Measurements from ENCODE around the gene CCNH. TPM values are rescaled to one million over a fixed set of nuclear protein-coding genes. Genes with fewer than 3 reads are reported as not detected.

Gene CCNH
- polyA plus RNA-seq, 2 of the 4 experiments (the other 2 are of a cell fraction): 74.1 to 85.1 TPM

DNA sequence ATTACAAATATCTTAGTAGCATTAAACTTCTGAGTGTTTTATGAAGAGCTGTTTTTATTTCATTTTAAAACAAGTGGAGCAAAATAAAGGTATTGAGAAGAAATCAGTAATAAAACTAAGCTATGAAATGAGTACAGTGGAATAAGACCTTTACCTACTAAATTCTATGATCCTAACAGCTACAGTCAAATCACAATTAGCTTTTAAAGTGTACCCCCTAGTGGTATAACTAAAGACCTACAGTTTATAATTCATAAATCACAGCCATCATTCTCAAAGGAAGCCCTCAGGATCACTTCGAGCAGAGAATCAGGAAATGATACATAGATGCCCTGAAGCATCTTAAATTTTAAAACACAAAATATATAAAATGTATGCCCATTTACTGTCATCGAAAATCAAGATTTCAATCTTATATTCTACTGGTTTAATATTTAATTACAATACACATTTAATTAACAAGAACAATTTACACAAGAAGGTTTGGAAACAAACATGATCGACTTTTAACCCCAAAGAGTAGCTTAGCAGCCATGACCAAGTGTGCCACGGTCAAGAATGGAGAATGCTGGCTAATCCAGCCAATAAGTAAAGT is 12.3 kb downstream of the CCNH start:
- 29% methylated on average over 4 of the region's 4 CpGs for WGBS (ENCODE audit: missing lambda C conversion rate)
- Histone ChIP-seq H3K9me3 (no peaks in the 10 kb centered on the region), H3K4me1 (peaks cover 4% of the 10 kb centered on the region; the same call in 1 of the 3 replicates), H3K27ac (no peak overlapping the region), H3K4me2 (no peak overlapping the region), H3K4me3 (no peak overlapping the region)
- DNase-seq (ENCODE audit: low read depth in 1 of 2, low spot score in 1 of 2) (peak; percentile 48 to 57), ATAC-seq (peak; percentile 83 to 88), FAIRE-seq (no peak)
- TF ChIP-seq ZC3H11A (IDR thresholded peaks at IDR 0.05) (no peak), RAD21 (conservative IDR thresholded peaks at IDR 0.05 in 1 of 2, IDR thresholded peaks at IDR 0.05 in 1 of 2) (peak; percentile 71 to 72), CEBPB (IDR thresholded peaks at IDR 0.05) (no peak), TP53 (CRISPR knock-in tag; IDR thresholded peaks at IDR 0.05) (no peak), ZFP36 (IDR thresholded peaks at IDR 0.05; ENCODE audit: borderline replicate concordance, partially characterized antibody) (no peak)
- TF ChIP-seq, protein P1, sequence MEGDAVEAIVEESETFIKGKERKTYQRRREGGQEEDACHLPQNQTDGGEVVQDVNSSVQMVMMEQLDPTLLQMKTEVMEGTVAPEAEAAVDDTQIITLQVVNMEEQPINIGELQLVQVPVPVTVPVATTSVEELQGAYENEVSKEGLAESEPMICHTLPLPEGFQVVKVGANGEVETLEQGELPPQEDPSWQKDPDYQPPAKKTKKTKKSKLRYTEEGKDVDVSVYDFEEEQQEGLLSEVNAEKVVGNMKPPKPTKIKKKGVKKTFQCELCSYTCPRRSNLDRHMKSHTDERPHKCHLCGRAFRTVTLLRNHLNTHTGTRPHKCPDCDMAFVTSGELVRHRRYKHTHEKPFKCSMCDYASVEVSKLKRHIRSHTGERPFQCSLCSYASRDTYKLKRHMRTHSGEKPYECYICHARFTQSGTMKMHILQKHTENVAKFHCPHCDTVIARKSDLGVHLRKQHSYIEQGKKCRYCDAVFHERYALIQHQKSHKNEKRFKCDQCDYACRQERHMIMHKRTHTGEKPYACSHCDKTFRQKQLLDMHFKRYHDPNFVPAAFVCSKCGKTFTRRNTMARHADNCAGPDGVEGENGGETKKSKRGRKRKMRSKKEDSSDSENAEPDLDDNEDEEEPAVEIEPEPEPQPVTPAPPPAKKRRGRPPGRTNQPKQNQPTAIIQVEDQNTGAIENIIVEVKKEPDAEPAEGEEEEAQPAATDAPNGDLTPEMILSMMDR (IDR thresholded peaks at IDR 0.05): peak; percentile 69
- ChIA-PET POLR2A (interaction anchor here (1.0 to 1.3 kb wide), 3 partner anchors 12 to 330 kb away, joined by 3 to 5 read pairs (median 4); partner anchors contain the start of genes CCNH and RASA1), CTCF (interaction anchor here (0.6 to 2.9 kb wide), 17 partner anchors 8 to 338 kb away, joined by 3 to 18 read pairs (median 4); partner anchors contain the start of genes CCNH and RASA1)

DNA sequence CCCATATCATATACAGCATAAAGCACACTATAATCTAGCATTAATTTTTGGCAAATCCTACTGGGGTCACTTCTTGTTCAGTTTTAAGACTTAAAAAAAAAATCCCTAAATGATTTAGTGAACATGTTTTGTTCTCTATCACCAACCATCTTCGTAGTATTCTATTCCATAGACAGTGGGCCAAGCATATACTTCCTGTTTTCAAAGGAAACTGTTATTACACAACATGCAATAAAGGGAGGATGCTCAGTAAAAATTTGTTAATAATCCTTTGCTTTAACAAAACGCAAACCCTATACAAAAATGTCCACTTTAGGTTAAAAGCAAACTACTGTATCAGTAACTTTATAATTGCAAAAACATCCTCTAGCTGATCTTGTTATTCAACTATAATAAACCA is 13.0 kb downstream of the CCNH start:
- Histone ChIP-seq H3K4me2 (no peak overlapping the region), H3K4me3 (no peak overlapping the region), H3K9me3 (no peaks in the 10 kb centered on the region), H3K27ac (no peak overlapping the region), H3K4me1 (peaks cover 11% of the 10 kb centered on the region)
- FAIRE-seq: no peak
- ChIA-PET CTCF (interaction anchor here (0.6 to 2.9 kb wide), 16 partner anchors 9 to 337 kb away, joined by 3 to 18 read pairs (median 5); partner anchors contain the start of genes CCNH and RASA1), POLR2A (interaction anchor here (1.0 to 1.3 kb wide), 3 partner anchors 13 to 330 kb away, joined by 3 to 5 read pairs (median 4); partner anchors contain the start of genes CCNH and RASA1)
- TF ChIP-seq, protein P2, sequence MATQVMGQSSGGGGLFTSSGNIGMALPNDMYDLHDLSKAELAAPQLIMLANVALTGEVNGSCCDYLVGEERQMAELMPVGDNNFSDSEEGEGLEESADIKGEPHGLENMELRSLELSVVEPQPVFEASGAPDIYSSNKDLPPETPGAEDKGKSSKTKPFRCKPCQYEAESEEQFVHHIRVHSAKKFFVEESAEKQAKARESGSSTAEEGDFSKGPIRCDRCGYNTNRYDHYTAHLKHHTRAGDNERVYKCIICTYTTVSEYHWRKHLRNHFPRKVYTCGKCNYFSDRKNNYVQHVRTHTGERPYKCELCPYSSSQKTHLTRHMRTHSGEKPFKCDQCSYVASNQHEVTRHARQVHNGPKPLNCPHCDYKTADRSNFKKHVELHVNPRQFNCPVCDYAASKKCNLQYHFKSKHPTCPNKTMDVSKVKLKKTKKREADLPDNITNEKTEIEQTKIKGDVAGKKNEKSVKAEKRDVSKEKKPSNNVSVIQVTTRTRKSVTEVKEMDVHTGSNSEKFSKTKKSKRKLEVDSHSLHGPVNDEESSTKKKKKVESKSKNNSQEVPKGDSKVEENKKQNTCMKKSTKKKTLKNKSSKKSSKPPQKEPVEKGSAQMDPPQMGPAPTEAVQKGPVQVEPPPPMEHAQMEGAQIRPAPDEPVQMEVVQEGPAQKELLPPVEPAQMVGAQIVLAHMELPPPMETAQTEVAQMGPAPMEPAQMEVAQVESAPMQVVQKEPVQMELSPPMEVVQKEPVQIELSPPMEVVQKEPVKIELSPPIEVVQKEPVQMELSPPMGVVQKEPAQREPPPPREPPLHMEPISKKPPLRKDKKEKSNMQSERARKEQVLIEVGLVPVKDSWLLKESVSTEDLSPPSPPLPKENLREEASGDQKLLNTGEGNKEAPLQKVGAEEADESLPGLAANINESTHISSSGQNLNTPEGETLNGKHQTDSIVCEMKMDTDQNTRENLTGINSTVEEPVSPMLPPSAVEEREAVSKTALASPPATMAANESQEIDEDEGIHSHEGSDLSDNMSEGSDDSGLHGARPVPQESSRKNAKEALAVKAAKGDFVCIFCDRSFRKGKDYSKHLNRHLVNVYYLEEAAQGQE (IDR thresholded peaks at IDR 0.05): no peak
- TF ChIP-seq EP300 (IDR thresholded peaks at IDR 0.05): no peak
- no peak for TF ChIP-seq ZFP36 (IDR thresholded peaks at IDR 0.05; ENCODE audit: borderline replicate concordance, partially characterized antibody)
- no peak for TF ChIP-seq GATA3 (IDR thresholded peaks at IDR 0.05; ENCODE audit: borderline replicate concordance)
- no peak for TF ChIP-seq CBX2 (IDR thresholded peaks at IDR 0.05; ENCODE audit: borderline replicate concordance, low read depth)
- no peak for TF ChIP-seq MAFK (IDR thresholded peaks at IDR 0.05; ENCODE audit: partially characterized antibody)
- no peak for TF ChIP-seq ZC3H11A (IDR thresholded peaks at IDR 0.05)
- TF ChIP-seq CBX8 (IDR thresholded peaks at IDR 0.05): no peak
- no peak for TF ChIP-seq CHD4 (IDR thresholded peaks at IDR 0.05; ENCODE audit: borderline replicate concordance)
- no peak for TF ChIP-seq HOXB13 (CRISPR knock-in tag; IDR thresholded peaks at IDR 0.05; ENCODE audit: low read depth)
- TF ChIP-seq, protein P3, sequence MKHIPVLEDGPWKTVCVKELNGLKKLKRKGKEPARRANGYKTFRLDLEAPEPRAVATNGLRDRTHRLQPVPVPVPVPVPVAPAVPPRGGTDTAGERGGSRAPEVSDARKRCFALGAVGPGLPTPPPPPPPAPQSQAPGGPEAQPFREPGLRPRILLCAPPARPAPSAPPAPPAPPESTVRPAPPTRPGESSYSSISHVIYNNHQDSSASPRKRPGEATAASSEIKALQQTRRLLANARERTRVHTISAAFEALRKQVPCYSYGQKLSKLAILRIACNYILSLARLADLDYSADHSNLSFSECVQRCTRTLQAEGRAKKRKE (CRISPR knock-in tag; IDR thresholded peaks at IDR 0.05; ENCODE audit: low read depth): no peak
- no peak for TF ChIP-seq POLR2AphosphoS2 (conservative IDR thresholded peaks at IDR 0.05; ENCODE audit: low read length)
- no peak for TF ChIP-seq MYC (IDR thresholded peaks at IDR 0.05; ENCODE audit: borderline replicate concordance, low read length)
- TF ChIP-seq TFCP2L1 (CRISPR knock-in tag; IDR thresholded peaks at IDR 0.05): no peak
- TF ChIP-seq, protein P1 (IDR thresholded peaks at IDR 0.05): no peak
- no peak for DNase-seq (ENCODE audit: low read depth in 1 of 2, low spot score in 1 of 2)
- no peak for ATAC-seq
- WGBS (ENCODE audit: missing lambda C conversion rate): 78% methylated on average over 2 of the region's 2 CpGs
